C4-2B (cell line): ENCODE data around the gene TFEB.

Experiments
- ZFX ChIP-seq: fragments of 450-650 bp; IDR thresholded peaks from 2 replicates; pipeline ENCODE4 v1.6.1; 2017
- TF ChIP-seq, protein P1 (sequence below): fragments of 450-650 bp; conservative IDR thresholded peaks from 2 replicates; pipeline ENCODE4 v1.5.1; 2017; ENCODE audit warnings: mild to moderate bottlenecking

DNA sequence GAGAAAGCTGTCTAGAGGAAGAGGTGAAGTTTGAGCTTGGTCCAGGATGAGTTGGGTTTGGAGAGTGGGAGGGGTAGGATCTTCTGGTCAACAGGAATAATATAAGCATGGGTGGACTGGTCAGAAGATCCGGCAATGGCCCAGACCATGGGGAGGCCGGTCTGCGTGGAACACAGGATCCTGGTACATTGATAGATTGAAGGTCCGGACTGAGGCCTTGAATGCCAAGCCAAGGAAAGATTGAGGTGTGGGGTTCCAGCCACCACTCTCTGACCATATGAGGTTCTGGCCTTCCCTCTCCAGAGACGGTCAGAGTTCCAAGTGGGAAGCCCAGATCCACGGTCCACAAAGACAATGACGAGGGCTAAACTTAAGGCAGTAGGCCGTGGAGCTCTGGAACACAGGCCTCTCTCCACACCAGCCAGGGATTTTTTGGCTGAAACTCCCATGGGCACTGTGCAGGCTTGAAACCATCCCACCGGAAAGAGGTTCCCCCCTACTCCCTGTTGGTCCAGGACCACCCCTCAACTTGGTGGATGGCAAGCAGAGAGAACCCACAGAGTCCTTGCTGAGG lies 94.0 kb downstream of the TFEB start:
- TF ChIP-seq, protein P1, sequence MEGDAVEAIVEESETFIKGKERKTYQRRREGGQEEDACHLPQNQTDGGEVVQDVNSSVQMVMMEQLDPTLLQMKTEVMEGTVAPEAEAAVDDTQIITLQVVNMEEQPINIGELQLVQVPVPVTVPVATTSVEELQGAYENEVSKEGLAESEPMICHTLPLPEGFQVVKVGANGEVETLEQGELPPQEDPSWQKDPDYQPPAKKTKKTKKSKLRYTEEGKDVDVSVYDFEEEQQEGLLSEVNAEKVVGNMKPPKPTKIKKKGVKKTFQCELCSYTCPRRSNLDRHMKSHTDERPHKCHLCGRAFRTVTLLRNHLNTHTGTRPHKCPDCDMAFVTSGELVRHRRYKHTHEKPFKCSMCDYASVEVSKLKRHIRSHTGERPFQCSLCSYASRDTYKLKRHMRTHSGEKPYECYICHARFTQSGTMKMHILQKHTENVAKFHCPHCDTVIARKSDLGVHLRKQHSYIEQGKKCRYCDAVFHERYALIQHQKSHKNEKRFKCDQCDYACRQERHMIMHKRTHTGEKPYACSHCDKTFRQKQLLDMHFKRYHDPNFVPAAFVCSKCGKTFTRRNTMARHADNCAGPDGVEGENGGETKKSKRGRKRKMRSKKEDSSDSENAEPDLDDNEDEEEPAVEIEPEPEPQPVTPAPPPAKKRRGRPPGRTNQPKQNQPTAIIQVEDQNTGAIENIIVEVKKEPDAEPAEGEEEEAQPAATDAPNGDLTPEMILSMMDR, result no peak
- TF ChIP-seq ZFX, result no peak
